Mesodermal cell (in vitro differentiated cells): ENCODE results near the gene MEIS3. TPM values are rescaled to one million over a fixed set of nuclear protein-coding genes. Genes with fewer than 3 reads are reported as not detected.

Experiments used
- H3K27ac ChIP-seq: 2 replicates; pipeline ENCODE4 v1.7.0; 2013; ENCODE audit warnings: mild to moderate bottlenecking, low read depth, low read length, moderate library complexity; ENCODE audit not compliant: severe bottlenecking
- H3K36me3 ChIP-seq: 2 replicates; pipeline ENCODE4 v1.7.1; 2013; ENCODE audit warnings: mild to moderate bottlenecking, low read length, moderate library complexity; ENCODE audit not compliant: control insufficient read depth, insufficient read depth
- H3K4me1 ChIP-seq: one replicate; pipeline ENCODE4 v1.7.1; 2013; ENCODE audit warnings: mild to moderate bottlenecking, low read length; ENCODE audit not compliant: insufficient read depth, control insufficient read depth, poor library complexity, severe bottlenecking
- H3K4me3 ChIP-seq: 2 replicates; pipeline ENCODE4 v1.7.0; 2013; ENCODE audit warnings: low read length, control low read depth, mild to moderate bottlenecking; ENCODE audit not compliant: insufficient read depth, poor library complexity, severe bottlenecking; ENCODE audit errors: extremely low read depth
- H3K9me3 ChIP-seq: 2 replicates; pipeline ENCODE4 v1.7.1; 2013; ENCODE audit warnings: mild to moderate bottlenecking, low read length, moderate library complexity; ENCODE audit not compliant: control insufficient read depth
- WGBS, 2 experiments: methylation state at CpG; one replicate each; pipeline ENCODE4 v1.1.5; 2013; ENCODE audit warnings: missing lambda C conversion rate in 2 of 2; ENCODE audit not compliant: insufficient coverage in 2 of 2; 5-methylcytosine and 5-hydroxymethylcytosine counted together
- polyA plus RNA-seq, 2 experiments: library from polyadenylated mRNA; stranded (reverse); fragments of 50-300 nt; gene quantifications; one replicate each; pipeline ENCODE4 v1.2.3, GENCODE V29; 2013

Gene MEIS3
- polyA plus RNA-seq (2013, experiment 1 of 2): 114 TPM
- 97.4 TPM for polyA plus RNA-seq (2013, experiment 2 of 2)

DNA sequence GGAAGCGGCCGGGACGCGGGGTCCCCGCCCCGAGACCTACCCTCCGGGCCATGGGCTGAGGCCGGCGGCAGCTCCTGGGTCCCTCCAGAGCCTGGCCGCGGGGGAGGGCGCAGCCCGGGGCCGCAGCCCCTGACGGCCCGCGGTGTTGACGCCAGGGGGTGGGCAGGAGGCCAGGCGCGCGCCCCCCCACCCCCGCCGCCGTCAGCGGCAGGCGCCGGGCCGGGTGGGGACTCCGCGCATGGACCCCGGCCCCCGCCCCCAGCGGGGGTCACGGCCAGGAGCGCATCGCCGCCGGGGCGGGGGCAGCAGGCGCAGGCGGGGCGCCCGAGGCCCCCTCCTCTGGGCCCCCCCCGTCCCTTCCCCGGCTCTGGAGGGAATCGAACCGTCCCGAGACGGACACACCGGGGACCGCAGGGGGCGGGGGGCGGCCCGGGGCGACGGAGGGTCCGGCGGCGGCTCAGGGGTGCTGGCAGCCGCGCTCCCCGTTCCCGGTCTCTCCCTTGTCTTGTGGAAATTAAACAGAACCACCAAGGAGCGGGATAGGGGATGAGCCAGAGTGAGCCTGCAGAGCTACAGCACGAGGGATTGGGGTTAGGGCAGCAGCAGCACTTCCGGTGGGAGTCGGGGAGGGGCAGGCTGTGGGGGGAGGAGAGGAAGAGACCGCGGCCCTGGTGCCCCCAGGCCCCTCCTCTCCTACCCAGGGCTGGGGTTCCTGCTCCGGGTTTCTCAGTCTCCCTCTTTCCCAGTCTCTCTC is at the start of gene MEIS3:
Gene MEIS3 (minus strand): TSS at position 498 of the 754 bp plus-strand sequence. CDS start 446 bp downstream, at position 52.
- peak within 1 kb of the TSS; percentile 79 for H3K27ac ChIP-seq
- no peaks in the 10 kb centered on the region for H3K9me3 ChIP-seq
- H3K4me1 ChIP-seq: peaks cover 41% of the 10 kb centered on the region
- peaks cover 33% of the 10 kb centered on the region for H3K36me3 ChIP-seq
- 0 to 1% methylated on average over 31 to 37 of the region's 70 CpGs for WGBS, 2 experiments
- peak within 1 kb of the TSS; percentile 79 for H3K4me3 ChIP-seq

DNA sequence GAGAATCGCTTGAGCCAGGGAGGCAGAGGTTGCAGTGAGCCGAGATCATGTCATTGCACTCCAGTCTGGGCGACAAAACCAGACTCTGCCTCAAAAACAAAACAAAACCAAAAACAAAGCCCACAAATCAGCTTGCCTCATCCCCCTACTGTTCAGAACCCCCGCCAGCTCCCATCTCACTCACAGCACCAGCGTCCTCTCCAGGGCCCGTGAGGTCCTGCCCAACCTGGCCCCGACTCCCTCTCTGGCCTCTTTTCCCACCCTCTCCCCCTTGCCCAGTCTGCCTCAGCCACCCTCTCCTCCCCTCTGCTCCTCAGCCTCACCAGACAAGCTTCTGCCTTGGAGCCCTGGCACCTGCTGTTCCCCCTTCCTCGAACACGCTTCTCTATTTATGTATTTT is 48.6 kb upstream of the MEIS3 start:
- WGBS, 2 experiments: 60 to 67% methylated on average over 6 to 7 of the region's 9 CpGs
- Histone ChIP-seq H3K36me3 (no peaks in the 10 kb centered on the region), H3K9me3 (no peaks in the 10 kb centered on the region), H3K27ac (no peak overlapping the region), H3K4me3 (no peak overlapping the region), H3K4me1 (no peaks in the 10 kb centered on the region)

DNA sequence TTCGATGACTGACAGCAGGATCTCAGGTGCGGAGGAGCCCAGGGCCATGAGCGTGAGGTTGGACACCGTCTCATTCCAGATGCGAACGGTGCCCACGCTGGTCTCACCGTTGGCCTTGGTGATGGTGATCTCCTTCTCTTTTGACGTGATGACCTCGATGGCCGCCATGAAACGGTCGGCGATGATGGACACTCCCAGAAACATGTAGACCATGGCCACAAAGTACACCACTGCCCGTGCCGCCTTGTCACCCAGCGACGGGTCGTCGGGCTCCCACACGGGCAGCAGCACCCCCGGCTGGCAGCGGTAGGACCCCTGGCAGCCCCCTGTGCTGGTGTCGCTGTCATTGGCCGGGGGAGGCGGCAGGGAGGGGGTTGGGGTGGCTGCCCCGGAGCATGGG is 46.6 kb upstream of the MEIS3 start:
- Histone ChIP-seq H3K27ac (no peak overlapping the region), H3K36me3 (no peaks in the 10 kb centered on the region), H3K4me1 (no peaks in the 10 kb centered on the region), H3K4me3 (no peak overlapping the region), H3K9me3 (no peaks in the 10 kb centered on the region)
- WGBS, 2 experiments: 94 to 95% methylated on average over 23 to 27 of the region's 27 CpGs

DNA sequence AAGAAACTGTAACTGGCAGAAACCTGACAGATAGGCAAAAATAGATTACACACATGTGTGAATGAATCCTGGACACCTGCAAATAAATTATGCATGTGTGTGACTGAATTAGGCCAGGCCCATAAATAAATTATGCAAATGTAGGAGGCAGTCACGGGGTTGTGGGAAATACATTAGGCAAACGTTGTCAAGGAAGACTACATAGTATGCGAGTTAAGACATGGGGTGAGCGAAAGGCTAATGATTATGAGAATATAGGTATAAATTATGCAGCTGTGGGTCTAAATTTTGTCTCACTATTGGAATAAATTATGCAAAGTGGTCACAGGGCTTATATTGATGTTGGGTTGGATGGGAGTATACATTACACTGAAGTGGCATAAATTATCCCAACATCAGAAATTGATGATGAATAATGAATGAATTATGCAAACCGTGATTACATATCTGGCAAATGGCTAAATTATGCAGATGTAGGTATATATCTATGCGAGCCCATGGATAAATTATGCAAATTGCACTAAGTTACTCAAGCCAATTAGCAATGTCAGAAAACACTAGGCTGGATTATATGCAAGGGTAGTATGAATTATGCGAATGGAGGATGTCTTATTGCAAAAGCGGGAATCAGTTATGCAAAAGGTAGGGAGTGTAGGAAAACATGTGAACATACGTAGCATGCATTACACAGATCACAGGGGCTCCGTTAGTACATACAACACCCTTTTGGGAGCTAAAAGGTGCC is 45.5 kb upstream of the MEIS3 start:
- Histone ChIP-seq H3K4me1 (no peaks in the 10 kb centered on the region), H3K36me3 (no peaks in the 10 kb centered on the region), H3K27ac (no peak overlapping the region), H3K9me3 (no peaks in the 10 kb centered on the region), H3K4me3 (no peak overlapping the region)
- 83 to 86% methylated on average over 9 to 10 of the region's 10 CpGs for WGBS, 2 experiments

DNA sequence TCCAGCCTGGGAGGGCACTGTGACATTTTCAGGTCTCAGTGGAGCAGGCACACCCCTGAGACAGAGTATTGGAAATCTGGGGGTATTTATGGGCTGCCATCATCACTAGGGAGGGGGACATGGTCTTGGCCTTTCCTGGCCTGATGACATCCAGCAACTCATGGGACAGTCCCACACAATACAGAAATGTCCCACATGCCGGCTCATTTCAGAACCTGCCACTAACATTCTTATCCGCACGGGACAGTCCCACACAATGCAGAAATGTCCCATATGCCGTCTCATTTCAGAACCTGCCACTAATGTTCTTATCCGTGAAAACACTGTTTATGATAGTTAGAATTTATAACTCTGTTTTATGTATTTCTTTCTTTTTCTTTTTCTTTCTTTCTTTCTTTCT is 42.5 kb upstream of the MEIS3 start:
- no peak overlapping the region for H3K27ac ChIP-seq
- 90% methylated on average over 3 of the region's 5 CpGs for WGBS, 2 experiments
- H3K36me3 ChIP-seq: no peaks in the 10 kb centered on the region
- H3K4me1 ChIP-seq: no peaks in the 10 kb centered on the region
- H3K4me3 ChIP-seq: no peak overlapping the region
- H3K9me3 ChIP-seq: no peaks in the 10 kb centered on the region

DNA sequence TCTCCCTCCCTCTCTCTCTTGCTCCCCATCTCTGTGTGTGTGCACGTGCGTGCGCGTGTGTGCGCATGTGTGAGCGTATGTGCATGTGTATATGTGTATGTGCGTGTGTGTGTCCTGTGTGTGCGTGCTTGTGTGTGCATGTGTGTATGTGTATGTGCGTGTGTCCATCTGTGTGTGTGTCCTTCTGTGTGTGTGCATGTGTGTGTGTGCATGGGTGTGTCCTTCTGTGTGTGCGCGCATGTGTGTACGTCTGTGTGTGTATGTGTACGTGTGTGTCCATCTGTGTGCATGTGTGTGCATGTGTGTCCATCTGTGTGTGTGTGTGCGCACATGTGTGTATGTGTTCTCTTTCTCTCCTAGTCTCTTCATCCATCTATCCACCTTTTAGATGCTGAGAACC is 40.1 kb upstream of the MEIS3 start:
- H3K9me3 ChIP-seq: peaks cover 8% of the 10 kb centered on the region
- H3K4me3 ChIP-seq: no peak overlapping the region
- H3K27ac ChIP-seq: no peak overlapping the region
- no peaks in the 10 kb centered on the region for H3K36me3 ChIP-seq
- WGBS, 2 experiments: 93 to 97% methylated on average over 4 to 6 of the region's 14 CpGs
- no peaks in the 10 kb centered on the region for H3K4me1 ChIP-seq

DNA sequence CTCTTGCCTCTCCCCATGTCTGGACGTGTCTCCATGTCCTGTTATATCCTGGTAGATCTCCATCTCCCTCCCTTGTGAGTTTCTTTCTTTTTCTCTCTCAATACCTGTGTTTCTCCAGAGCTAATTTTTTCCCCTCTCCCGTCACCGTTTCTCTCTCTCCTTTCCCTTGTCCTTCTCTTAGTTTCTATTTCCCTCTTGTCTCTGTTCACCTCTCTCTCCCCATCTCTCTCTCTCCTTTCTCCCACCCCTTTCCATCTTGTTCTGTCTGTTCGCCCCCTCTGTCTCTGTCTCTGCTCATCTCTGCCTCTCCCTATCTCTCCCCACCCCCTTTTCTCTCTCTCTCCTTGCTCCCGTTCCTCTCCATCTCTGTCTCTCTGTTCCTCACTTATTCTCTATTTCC is 39.3 kb upstream of the MEIS3 start:
- WGBS, 2 experiments: 64 to 66% methylated on average over 5 of the region's 5 CpGs
- Histone ChIP-seq H3K9me3 (peaks cover 8% of the 10 kb centered on the region), H3K36me3 (no peaks in the 10 kb centered on the region), H3K4me1 (no peaks in the 10 kb centered on the region), H3K27ac (no peak overlapping the region), H3K4me3 (no peak overlapping the region)

DNA sequence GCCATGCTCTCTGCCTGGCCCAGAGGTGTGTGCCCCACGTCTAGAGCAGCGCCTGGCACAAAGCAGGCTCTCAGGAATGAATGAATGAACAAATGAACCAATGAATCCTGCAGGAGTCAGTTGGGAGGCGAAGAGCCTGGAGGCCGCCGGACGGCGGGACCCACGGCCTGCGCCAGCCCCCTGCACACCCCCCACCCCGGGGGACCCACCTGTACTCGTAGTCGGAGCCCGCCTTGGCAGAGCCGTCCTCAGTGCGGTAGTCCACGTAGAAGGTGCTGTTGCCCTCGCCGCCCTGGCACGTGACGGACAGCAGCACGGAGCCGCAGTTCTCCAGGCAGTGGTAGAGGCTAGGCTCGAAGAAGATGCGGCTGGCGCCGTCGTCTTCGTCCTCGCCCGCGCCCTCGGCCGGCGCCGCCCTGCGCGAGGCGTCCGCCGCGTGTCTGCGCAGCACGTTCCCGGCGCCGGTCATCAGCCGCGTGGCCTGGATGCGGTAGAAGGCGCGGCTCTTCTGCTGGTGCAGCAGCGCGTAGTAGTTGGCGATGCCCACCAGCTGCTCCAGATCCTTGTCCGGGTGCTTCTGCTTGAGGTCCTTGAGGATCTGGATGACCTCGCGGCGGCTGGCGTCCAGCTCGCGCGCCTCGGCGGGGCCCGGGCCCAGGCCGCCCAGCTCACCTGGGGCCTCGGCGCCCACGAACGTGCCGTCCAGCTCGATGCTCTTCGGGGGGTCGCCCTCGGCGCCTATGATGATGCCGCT is 37.6 kb upstream of the MEIS3 start:
- Histone ChIP-seq H3K9me3 (peaks cover 8% of the 10 kb centered on the region), H3K27ac (no peak overlapping the region), H3K36me3 (no peaks in the 10 kb centered on the region), H3K4me1 (no peaks in the 10 kb centered on the region), H3K4me3 (no peak overlapping the region)
- 96% methylated on average over 64 to 77 of the region's 77 CpGs for WGBS, 2 experiments

DNA sequence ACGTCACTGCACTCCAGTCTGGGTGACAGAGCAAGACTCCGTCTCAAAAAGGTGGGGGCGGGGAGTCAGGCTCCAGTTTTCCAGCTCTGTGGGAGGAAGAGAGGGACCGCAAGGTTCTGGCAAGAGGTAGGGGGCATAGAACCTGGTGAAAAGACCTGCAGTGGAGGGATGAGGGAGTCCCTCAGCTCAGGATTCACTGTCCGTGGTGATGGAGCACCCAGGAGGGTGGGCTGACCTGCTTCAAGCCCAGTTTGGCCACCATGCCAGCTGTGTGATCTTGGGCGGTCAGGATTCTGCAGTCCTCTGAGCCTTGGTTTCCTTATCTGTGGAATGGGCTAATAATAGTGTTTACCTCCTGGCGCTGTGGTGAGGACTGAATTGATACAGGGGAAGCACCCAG is 31.2 kb upstream of the MEIS3 start:
- H3K4me1 ChIP-seq: peaks cover 6% of the 10 kb centered on the region
- 60 to 71% methylated on average over 3 to 5 of the region's 7 CpGs for WGBS, 2 experiments
- H3K4me3 ChIP-seq: no peak overlapping the region
- no peaks in the 10 kb centered on the region for H3K9me3 ChIP-seq
- no peaks in the 10 kb centered on the region for H3K36me3 ChIP-seq
- H3K27ac ChIP-seq: no peak overlapping the region

DNA sequence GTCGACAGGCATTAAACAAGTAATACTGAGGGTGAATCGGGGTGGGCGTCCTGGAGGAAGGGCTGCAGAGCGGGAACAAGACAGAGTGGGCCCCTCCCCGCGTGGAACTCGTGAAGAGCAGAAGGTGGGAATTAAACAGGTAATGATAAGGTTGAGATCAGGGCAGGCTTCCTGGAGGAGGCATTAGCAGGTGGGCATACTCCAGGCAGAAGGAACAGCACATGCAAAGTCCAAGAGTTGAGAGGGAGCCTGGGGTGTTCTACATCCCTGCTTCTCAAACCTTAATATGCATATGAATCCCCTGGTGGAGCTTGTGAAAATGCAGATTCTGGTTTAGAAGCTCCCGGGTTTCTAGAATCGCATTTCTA is 29.0 kb upstream of the MEIS3 start:
- Histone ChIP-seq H3K4me3 (no peak overlapping the region), H3K9me3 (no peaks in the 10 kb centered on the region), H3K27ac (no peak overlapping the region), H3K4me1 (peaks cover 8% of the 10 kb centered on the region), H3K36me3 (no peaks in the 10 kb centered on the region)
- WGBS, 2 experiments: 42 to 49% methylated on average over 7 to 9 of the region's 9 CpGs
